ENCODE data around the gene ZNF786.
"Not testable (repeated sequence)": the region's sequence is repeated elsewhere in the genome, so short reads cannot be mapped to it uniquely, and the experiment has no call there.

ZNF786 gene

DNA sequence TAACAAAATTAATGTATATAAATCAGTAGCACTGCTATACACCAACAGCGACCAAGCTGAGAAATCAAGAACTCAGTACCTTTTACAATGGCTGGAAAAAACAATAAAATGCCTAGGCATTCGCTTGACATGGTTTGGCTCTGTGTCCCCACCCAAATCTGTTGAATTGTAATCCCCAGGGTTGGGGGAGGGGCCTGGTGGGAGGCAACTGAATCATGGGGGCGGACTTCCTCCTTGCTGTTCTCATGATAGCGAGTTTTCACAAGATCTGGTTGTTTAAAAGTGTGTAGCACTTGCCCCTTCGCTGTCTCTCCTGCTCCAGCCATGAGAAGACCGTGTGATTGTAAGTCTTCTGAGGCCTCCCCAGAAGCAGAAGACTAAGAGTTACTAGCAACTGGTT is 8.6 kb downstream of the ZNF786 start:
- DNase-seq (ENCODE audit: low read depth in 3 of 3, low spot score in 1 of 3): no peak

DNA sequence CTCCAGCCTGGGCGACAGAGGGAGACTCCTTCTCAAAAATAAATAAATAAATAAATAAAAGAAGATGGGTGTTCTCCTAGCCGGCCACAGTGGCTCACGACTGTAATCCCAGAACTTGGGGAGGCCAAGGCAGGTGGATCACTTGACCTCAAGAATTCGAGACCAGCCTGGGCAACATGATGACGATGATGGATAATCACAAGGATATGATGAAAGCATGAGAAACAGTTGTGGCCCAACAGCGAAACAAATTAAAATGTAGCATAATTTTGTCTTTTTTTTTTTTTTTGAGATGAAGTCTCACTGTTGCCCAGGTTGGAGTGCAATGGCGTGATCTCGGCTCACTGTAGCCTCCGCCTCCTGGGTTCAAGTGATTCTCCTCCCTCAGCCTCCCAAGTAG is 12.9 kb downstream of the ZNF786 start:
- DNase-seq (ENCODE audit: low read depth in 3 of 3, low spot score in 1 of 3): no peak

DNA sequence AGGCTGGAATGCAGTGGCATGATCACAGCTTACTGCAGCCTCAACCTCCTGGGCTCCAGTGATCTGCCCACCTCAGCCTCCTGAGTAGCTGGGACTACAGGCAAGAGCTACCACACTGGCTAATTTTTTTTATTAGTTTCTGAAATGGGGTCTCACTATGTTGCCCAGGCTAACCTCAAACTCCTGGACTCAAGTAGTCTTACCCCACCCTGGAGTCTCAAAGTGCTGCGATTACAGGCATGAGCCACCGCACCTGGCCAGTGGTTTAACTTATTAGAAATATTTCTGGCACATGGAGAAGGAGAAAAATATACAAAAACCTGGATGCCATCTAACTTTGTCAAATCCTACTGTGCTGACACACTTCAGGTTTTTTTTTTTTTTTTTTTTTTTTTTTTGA is 15.2 kb downstream of the ZNF786 start:
- no peak for DNase-seq (ENCODE audit: low read depth in 3 of 3, low spot score in 1 of 3)

DNA sequence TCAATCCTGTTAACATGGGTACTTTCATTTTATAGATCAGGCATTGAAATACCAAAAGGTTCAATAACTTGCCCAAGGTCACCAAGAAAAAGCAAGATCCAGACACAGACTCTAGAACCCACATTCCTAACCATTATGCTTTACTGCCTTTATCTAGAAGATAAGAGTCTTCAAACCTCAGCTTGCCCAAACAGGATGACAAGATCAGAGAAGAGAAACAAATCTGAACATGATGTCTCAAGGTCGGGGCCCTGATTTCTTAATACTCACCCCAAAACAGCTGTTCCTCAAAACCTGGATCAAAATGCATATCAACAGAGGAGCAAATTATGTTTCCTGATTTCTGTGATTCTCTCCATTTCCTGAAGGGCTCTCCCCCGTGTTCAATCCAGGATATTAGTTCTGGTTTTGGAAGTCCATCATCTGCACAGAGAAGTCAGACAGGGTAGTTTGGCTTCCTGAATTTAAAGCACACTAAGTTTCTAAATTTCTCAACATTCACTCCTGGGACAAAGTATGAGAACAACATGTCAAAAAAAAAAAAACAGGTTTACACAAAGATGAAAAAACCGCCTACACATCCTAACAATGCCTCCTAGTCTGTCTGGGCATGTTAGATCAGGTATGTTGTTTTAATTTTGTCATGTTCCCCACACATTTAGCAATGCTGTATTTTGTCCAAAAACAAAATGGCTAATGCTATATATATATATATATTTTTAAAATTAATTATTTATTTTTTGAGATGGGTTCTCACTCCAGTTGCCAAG is 16.2 kb downstream of the ZNF786 start:
- DNase-seq (ENCODE audit: low read depth in 3 of 3, low spot score in 1 of 3): no peak

DNA sequence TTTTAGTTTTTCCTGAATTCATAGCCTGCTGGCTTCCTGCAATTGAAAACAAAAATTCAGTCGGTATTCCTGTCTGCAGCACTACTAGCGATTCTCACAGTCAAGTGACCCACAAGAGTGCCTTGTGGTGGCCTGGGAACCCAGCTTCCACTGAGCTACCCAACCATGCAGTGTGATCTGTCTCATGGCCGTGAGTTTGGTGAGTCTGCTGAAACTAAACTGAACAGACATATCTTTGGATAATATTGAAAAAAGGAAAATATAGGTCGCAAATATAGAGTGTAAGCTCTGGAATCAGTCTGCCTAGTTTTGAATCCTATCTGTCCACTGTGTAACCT is 18.1 kb downstream of the ZNF786 start:
- DNase-seq (ENCODE audit: low read depth in 3 of 3, low spot score in 1 of 3): no peak

DNA sequence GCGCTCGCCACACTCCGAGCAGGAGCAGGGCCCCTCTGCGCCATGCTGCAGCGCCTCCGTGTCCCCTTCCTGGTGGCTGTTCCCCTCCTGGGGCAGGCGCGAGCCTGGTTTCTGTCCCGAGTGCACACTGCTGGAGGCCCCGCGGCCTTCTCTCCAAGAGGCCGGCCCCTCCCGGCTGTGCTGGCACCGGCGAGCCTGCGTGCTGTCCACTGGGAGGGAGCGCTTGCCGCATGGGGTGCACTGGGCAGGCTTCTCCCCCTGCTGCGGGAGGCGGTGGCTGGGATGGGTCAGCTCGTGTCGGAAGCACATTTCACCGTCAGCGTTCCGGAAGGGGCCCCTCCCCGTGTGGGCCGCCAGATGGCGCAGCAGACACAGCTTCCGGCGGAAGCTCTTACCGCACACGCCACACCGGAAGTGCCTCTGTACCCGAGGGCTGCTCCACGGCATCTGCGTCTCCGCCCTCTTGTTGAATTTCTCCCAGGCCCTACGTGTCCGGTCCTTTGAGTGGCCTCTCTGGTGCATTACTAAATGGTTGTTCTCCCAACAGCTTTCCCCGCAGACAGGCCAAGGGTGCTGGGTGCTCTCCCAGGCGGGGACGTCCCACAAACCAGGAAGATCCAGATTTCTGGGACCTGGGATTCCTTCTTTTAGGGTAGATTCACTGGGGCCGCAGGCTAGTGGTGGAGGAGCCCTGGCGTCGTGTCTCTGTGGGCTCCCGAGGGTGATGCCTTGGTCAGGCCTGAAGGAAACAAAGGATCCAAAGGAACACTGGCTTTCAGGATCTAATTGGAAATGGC is 18.7 kb downstream of the ZNF786 start:
- DNase-seq (ENCODE audit: low read depth in 3 of 3, low spot score in 1 of 3): peak in 2 of 3 donors; percentile 13 to 27

DNA sequence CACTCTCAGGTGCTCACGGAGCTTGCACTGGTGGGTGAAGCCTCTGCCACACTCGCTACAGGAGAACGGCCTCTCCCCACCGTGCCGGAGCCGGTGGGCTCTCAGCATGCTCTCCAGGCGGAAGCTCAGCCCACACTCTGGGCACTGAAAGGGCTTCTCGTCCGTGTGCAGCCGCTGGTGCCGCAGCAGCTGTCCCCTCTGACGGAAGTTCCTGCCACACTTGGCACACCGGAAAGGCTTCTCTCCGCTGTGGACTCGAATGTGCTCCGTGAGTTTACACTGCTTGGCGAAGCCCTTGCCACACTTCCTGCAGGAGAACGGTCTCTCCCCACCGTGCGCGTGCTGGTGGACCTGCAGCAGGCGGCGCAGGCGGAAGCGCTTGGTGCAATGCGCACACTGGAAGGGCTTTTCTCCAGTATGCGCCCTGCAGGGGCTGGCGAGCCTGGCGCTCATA is 19.3 kb downstream of the ZNF786 start:
- DNase-seq (ENCODE audit: low read depth in 3 of 3, low spot score in 1 of 3): no peak

DNA sequence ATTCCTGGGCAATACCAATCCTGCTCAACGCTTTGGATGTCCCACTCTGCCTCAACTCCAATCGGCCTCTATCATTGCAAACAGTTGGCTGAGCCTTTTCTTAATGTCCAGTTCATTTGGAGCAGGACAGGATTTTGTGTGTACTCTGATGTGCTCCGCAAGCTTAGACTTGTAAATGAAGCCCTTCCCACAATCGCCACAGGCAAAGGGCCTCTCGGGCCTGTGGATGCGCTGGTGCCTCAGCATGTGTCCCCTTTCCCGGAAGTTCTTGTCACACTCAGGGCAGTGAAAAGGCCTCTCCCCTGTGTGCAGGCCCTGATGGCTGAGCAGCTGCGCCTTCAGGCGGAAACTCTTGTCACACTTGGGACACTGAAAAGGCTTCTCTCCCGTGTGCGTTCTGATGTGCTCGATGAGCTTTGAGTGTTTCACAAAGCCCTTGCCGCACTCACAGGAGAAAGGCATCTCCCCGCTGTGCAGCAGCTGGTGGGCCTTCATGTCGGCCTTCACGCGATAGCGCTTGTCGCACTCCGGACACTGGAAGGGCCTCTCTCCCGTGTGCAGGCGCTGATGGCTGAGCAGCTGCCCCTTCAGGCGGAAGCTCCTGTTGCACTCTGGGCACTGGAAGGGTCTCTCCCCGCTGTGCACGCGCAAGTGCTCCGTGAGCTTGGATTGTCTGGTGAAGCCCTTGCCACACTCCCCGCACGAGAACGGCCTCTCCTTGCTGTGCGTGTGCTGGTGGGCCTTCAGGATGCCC is 20.0 kb downstream of the ZNF786 start:
- no peak for DNase-seq (ENCODE audit: low read depth in 3 of 3, low spot score in 1 of 3)

DNA sequence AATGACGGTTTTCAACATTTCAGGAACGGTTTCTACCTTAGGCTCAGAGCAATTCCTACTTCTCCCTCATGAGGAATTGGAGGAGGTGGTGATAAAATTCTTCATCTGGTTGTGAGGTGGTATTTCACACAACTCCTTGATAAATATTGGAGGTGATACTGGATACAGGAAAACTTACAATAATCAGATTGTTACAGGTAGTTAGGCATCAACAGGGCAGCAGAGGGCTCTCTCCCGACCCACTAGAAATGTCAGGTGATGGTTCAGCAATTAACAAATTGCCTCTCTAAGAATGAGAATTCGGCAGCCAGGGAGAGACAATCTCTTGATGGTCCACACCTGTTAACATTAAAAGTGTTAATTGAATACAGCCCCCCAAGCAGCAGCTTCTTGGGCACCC is 22.6 kb downstream of the ZNF786 start:
- no peak for DNase-seq (ENCODE audit: low read depth in 3 of 3, low spot score in 1 of 3)

DNA sequence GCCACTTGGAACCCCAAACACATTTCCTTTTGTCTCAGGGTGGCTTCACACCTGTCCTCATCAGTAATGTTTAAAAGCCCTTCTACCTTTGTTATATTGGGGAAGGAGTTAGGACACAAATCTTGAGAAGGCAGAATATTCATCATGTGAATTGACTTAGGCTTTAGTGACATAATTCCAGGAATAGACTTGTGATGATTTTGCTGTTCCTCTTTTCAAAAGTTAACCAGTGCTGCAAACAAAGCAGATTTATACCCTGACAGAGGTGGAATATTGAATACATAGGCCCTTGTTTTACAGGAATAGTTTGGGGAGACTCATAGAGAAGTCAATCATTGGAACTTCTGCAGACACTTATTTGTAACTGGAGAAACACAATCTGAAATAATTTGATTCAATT is 27.0 kb downstream of the ZNF786 start:
- no peak for DNase-seq (ENCODE audit: low read depth in 3 of 3, low spot score in 1 of 3)

DNA sequence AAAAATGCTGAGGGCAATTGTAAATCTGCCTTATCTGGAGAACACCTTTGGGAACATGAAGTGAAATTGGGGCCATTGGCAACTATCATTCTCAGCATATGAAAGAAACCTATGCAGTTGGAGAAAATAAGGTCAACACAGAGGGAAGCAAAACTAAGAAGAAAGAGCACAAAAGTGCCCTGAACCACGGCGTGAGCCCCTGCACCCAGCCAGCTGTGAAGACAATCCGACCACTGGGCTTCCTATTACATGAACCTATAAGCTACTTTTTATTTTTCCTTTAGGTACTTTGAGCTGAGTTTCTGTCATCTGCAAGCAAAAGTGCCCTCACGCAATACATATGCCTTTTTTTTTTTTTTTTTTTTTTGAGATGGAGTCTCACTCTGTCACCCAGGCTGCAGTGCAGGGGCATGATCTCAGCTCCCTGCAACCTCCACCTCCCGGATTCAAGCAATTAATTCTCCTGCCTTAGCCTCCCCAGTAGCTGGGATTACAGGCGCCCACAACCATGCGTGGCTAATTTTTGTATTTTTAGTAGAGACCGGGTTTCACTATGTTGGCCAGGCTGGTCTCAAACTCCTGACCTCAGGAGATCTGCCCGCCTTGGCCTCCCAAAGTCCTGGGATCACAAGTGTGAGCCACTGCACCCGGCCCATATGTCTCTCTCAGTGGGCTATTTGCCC is 28.2 kb downstream of the ZNF786 start:
- not testable (repeated sequence) for DNase-seq (ENCODE audit: low read depth in 3 of 3, low spot score in 1 of 3)

DNA sequence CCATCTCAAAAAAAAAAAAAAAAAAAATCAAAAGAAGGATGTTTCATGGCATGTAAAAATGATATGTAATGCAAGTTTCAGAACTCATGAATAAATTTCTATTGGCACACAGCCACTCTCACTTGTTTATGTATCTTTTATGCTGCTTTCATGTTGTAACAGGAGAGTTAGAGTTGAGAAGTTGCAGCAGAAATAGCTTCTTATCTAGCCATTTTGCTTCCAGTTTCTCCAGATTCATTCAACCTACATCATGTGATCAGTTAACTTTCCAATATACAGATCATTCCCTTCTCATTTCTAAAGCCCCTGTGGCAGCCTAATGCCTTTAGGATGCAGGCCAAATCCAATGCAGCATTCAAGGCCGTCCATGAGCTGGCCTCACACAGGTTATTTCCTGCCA is 30.4 kb downstream of the ZNF786 start:
- DNase-seq (ENCODE audit: low read depth in 3 of 3, low spot score in 1 of 3): no peak

DNA sequence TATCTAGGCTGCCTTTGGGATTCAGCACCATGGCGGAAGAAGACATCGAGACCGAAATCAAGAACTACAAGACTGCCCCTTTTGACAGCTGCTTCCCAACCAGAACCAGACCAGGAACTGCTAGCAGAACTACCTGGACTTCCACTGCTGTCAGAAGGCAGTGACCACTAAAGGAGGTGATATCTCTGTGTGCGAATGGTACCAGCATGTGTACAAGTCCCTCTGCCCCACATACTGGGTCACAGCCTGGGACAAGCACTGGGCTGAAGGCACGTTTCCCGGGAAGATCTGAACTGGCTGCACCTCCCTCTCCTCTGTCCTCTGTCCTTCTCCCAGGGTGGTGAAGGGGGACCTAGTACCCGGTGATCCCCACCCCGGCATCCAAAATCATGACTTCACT is 36.6 kb downstream of the ZNF786 start:
- no peak for DNase-seq (ENCODE audit: low read depth in 3 of 3, low spot score in 1 of 3)

DNA sequence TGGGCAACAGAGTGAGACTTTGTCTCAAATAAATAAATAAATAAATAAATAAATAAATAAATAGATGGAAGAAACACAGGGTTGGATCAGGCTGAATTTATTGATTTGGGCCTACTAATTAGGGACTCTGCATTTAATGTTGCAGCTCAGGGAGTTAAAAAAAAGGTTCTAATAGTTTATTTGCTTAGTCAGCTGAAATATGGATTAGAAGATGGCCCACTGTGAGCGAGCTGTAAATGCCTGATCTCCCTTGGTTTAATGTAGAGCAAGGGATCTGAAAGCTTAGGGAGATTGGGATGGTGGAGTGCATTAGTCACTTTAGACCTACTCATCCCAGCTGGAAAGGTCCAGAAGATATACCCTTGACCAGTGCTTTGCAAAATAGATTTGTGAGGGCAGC is 37.1 kb downstream of the ZNF786 start:
- no peak for DNase-seq (ENCODE audit: low read depth in 3 of 3, low spot score in 1 of 3)

DNA sequence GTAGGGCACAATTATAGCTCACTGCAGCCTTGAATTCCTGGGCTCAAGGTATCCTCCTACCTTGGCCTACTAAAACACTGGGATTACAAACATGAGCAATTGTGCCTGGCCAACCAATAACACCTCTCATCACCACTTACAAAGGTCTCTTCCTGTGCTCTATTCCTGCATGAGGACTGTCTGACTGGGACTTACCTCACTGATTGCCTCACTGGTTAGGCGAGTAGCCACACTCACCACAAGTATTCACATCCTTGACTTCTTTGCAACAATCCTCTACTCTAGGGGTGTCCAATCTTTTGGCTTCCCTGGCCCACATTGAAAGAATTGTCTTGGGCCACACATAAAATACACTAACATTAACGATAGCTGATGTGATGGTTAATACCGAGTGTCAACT is 39.6 kb downstream of the ZNF786 start:
- no peak for DNase-seq (ENCODE audit: low read depth in 3 of 3, low spot score in 1 of 3)

DNA sequence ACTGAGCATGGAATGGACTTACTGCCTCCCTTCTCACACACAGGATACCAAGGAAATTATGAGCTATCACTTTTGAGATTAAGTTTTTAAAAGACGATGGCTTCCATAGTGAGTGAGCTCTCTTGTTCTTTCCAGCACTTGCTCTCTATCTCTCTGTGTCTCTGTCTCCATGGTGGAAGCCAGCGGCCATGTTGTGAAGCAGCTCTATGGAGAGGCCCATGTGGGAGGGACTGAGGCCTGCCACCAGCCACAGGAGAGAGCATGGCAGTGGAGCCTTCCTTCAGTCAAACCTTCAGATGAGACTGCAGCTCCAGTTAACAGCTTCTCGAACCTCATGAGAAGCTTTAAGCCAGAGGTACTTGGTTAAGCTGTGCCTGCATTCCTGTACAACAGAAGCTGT is 41.7 kb downstream of the ZNF786 start:
- no peak for DNase-seq (ENCODE audit: low read depth in 3 of 3, low spot score in 1 of 3)

DNA sequence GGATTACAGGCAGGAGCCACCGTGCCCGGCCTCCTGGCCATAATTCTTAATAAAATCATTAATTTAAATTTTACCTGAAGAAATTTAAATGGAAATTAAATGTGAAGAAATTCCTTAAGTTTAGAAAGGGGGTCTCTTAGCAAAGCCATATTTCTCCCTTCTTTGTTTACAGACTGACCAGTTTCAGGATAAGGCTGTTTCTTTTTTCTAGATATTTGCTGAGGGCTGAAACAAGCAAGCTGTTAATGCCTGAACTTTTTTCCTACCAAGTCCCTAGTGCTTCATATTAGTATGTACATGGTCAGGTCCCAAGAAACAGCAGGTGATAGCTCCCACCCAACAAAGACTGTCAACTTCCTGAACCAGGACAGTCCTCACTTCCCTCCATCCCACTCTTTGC is 44.1 kb downstream of the ZNF786 start:
- DNase-seq (ENCODE audit: low read depth in 3 of 3, low spot score in 1 of 3): no peak

DNA sequence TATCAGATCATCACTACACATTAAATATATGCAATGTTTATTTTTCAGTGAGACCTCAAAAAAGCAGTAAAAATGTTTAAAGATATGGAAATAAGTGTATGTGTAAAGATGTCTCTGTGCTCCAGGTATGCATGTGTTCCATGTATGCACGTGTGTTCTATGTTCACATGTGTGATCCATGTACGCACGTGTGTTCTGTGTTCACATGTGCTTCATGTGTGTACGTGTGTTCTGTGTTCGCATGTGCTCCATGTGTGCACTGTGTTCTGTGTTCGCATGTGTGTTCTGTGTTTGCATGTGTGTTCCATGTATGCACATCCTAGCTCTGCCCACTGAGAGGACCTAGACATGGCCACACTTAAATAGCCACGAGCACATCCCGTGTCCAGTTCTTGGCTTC is 46.6 kb downstream of the ZNF786 start:
- no peak for DNase-seq (ENCODE audit: low read depth in 3 of 3, low spot score in 1 of 3)

DNA sequence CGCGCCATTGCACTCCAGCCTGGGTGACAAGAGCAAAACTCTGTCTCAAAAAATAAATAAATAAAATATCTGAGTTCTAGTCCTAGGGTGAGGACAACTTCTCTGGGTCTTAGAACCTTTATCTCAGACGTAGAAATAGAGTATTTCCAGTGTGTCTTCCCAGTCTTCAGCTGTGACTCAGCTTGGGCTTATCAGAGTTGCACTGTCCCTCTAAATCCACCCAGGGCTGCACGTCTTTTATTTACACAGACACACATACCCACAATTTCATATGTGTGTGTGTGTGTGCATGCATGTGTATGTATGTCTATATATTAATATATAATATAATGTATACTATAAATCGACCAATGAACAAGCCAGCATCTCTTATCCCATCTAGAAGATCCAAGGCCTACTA is 49.2 kb downstream of the ZNF786 start:
- DNase-seq (ENCODE audit: low read depth in 3 of 3, low spot score in 1 of 3): no peak

DNA sequence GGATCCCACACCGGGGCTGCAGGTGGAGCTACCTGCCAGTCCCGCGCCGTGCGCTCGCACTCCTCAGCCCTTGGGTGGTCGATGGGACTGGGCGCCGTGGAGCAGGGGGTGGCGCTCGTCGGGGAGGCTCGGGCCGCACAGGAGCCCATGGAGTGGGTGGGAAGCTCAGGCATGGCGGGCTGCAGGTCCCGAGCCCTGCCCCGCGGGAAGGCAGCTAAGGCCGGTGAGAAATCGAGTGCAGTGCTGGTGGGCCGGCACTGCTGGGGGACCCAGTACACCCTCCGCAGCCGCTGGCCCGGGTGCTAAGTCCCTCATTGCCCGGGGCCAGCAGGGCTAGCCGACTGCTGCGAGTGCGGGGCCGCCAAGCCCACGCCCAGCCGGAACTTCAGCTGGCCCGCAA is 51.9 kb downstream of the ZNF786 start:
- DNase-seq (ENCODE audit: low read depth in 3 of 3, low spot score in 1 of 3): not testable (repeated sequence)

DNA sequence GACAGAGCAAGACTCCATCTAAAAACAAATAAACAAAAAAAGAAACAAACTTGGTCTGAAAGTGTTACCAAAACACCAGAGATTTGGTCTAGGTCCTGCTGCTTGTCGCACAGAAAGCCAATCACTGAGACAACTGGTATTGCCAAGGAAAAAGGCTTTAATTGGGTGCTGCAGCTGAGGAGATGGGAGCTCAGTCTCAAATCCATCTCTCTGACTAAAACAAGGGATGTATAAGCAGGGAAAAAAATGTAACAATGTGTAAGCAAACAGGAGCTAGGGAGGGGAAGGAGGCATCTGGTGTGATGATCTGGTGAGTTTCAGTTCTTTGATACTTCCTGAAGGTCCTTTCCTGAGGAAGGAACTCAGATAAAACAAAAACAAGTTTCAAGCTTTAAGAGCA is 53.8 kb downstream of the ZNF786 start:
- no peak for DNase-seq (ENCODE audit: low read depth in 3 of 3, low spot score in 1 of 3)

Measured in stimulated activated CD4-positive, alpha-beta T cell treated with anti-CD3 and anti-CD28 coated beads, TNF-alpha, amount 100 ng/mL, for 1 hour (primary cell).